HG02588 (cell line): Measurements from ENCODE around the gene MTMR1.

Experiments used
- ATAC-seq: cut with Tn5 transposase; IDR thresholded peaks from one replicate; pipeline ENCODE4 v1.9.1; 2021; ENCODE audit warnings: mild to moderate bottlenecking, moderate library complexity; ENCODE audit not compliant: unreplicated experiment

MTMR1 gene

GRCh38 chrX:150692831-150693724 lies at the start of gene MTMR1:
MTMR1 (plus strand) TSS chrX:150693396; CDS start chrX:150693531, 135 bp downstream.
- ATAC-seq, result peak; percentile 49

DNA sequence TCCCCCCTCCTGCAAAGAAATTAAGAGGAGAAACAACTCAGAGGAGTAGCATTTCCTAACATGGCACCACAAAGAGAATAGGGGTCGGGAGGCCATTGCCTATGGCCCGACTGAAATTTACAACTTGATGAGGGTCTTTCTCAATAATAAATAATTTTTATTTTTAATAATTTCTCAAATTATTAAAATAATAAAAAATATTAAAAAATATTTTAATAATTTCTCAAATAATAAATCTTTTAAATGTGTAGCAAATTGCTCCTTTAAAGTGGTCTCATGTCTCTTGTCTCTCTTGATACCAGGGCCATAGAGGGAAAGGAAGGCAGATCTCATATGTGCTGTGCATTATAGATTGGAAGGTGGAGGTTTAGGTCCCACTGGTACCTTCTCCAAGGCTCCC lies 49.2 kb upstream of the MTMR1 start:
- ATAC-seq, result no peak

- no peak for ATAC-seq
These were observed 48.8 kb upstream of the MTMR1 start for GRCh38 chrX:150644422-150644821.

GRCh38 chrX:150647331-150647730 lies 45.9 kb upstream of the MTMR1 start:
- no peak for ATAC-seq

- no peak for ATAC-seq
These were observed 44.8 kb upstream of the MTMR1 start for GRCh38 chrX:150648296-150648940.

DNA sequence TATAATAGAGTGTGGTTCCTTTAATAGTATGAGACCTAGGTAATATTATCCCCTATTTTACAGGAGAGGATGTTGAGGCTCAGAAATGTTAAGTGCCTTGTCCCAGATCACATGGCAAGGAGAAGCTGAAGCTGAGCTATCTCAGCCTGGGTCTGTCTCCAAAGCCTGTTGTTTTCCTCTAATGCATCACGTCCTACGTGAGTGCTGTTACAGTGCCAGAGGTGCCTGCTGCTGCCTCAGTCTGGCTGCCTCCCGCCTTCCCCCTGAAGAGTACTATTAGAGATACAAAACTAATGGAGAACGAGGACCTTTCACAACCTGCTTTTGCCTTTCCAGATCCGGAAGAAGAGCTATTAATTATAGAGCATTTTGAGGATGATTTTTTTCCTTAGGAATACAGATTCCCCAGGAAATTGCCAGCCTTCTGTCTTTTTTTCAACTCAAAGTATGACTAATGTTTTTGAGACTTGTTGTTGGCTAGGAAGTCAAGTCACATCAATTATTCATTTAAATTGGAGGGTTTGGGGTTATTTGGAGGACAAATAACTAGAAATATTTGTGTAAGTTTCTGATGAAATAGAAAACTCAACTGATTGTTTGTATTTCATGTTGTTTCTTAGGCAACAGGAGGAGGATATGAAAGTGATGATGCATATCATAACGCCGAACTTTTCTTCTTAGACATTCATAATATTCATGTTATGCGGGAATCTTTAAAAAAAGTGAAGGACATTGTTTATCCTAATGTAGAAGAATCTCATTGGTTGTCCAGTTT lies 43.9 kb upstream of the MTMR1 start:
- ATAC-seq, result no peak

GRCh38 chrX:150651906-150652305 lies 41.3 kb upstream of the MTMR1 start:
- ATAC-seq, result no peak

- no peak for ATAC-seq
These were observed 37.4 kb upstream of the MTMR1 start for GRCh38 chrX:150655788-150656187.

DNA sequence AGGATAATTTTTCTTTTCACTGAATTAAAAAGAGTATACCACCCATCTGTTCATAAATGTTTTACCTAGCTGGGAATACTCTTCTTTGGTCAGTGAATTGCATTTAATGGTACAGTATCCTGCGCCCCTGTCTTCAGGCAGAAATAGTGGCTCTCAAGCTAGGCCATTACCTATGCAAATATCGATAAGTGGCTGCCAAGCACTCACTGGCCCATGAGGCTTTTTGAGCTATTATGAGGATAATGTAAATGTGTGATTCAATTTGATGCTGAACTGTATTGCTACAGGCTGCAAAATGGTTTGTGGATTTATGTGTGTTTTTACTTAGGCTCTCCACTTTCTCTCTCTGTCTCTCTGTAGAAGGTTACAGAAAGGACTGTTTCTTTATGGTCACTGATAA lies 30.1 kb upstream of the MTMR1 start:
- no peak for ATAC-seq

DNA sequence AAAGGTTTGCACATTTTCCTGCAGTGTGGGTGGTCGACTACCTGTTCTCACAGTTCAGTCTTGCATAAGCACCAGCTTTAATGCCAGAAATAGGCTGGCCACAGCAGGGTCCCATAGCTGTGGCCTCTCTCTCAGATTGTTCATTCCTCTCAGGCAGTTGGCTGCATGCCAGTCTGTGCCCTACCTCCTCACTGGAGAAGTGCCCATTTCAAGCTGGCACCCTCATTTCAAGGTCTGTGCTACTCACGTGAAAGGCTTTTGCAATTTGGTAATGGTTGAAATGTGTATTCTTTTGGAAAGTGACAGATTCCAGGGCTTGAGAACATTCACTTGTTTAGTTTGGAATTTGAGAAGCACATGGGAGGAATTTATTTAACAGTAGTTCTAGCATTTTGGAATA lies 28.9 kb upstream of the MTMR1 start:
- ATAC-seq, result no peak

DNA sequence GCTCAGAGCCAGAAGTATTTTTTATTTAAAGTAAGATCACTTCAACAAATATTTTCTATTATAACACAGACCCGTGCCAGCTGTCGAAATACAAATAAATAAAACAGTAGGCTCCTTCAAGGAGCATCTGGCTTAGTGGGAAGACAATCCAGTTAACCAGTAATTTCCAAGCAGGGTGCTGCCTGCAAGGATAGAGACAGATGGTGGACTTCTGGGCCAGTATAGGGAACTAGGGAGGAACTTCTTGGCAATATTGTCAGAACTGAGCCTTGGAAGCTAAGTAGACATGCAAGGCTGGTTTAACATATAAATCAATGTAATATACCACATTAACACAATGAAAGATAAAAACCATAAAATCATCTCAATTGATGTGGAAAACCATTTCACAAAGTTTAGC lies 17.0 kb upstream of the MTMR1 start:
- no peak for ATAC-seq

DNA sequence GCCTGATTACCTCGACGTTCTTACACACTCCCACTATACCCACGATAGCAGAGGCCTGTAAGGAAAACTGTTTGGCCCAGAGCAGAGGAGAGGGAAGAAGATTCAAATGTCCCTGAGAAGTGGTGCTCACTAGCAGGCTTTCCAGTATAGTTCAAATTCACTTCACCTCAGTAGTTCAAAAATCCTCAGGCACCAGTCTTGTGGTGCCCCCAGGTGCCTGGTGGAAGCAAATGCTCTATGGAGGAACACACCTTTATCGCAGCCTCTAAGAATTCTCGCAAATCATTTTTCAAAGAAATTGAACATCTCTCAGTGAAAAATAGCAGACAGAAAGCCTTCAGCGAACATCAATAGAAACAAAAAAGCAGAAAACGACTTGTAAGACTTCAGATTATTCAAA lies 12.2 kb upstream of the MTMR1 start:
- no peak for ATAC-seq

GRCh38 chrX:150683112-150683511 lies 10.1 kb upstream of the MTMR1 start:
- no peak for ATAC-seq

DNA sequence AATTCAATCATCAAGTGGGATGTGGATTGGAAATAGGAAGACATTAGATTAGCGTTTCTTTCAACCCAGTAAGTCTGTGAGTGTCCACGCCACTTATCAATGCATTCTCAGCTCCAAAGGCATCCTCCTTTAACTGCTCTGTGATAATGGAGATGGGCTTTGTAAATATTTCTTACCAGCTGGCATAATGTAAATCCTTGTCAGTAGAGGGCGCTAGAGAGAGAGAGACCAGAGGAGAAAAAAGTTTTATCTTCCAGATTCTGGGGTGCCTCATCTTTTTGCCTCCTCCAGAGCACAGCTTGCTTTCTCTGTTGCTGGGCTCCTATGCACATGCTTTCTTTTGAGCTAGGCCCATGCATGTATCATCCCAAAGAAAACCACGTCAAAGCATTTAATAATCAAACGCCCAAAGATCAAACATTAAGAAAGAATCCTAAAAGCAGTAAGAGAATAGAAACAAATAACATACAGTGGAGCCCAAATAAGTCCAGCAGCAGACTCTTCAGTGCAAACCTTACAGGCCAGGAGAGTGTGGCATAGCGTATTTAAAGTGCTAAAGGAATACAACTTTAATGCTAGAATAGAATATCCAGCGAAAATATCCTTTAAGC lies 9.6 kb upstream of the MTMR1 start:
- ATAC-seq, result no peak

GRCh38 chrX:150688911-150689451 lies 4.2 kb upstream of the MTMR1 start:
- ATAC-seq, result no peak

DNA sequence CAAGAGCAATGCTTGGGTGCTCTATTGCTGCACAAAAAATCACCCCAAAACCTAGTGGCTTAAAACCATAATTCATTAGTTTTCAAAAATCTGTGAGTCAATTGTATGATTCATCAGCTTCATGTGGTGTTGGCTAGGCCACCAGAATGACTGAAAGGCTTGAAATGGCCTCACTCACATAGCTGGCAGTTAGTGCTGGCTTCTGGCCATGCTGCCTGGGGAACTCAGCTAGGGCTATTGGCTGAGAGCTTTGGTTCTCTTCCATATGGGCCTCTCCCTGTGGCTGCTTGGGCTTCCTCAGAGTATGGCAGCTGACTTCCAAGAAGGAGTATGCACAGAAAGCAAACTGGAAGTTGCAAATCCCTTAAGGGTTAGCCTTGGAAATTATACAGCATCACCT lies 3.1 kb upstream of the MTMR1 start:
- ATAC-seq, result no peak

GRCh38 chrX:150692296-150692695 lies 900 bp upstream of the MTMR1 start:
- no peak for ATAC-seq

GRCh38 chrX:150693725-150694574 lies 754 bp downstream of the MTMR1 start:
- peak; percentile 67 for ATAC-seq

GRCh38 chrX:150694738-150695410 lies 1.7 kb downstream of the MTMR1 start:
- ATAC-seq, result peak; percentile 33
